Measurements from ENCODE around the gene ABCB7.
"Not testable (repeated sequence)": the region's sequence is repeated elsewhere in the genome, so short reads cannot be mapped to it uniquely, and the experiment has no call there.

ABCB7 gene

DNA sequence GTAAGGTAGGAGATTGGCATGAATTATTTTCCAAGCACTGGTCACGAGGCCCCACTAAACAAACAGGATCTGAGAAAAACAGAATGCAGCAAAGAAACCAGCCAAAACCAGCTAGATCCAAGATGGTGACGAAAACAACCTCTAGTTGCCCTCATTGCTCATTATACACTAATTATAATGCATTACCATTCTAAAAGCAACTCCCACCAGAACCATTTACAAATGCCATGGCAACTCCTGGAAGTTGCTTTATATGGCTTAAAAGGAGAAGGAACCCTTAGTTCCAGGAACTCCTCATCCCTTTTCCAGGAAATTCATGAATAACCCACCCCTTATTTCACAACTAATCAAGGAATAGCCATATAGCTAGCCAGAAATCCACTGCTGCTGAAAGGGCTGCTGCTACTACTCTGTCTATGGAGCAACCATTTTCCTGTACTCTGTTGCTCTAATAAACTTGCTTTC, 69.3 kb downstream of the ABCB7 start:
- DNase-seq: no peak

DNA sequence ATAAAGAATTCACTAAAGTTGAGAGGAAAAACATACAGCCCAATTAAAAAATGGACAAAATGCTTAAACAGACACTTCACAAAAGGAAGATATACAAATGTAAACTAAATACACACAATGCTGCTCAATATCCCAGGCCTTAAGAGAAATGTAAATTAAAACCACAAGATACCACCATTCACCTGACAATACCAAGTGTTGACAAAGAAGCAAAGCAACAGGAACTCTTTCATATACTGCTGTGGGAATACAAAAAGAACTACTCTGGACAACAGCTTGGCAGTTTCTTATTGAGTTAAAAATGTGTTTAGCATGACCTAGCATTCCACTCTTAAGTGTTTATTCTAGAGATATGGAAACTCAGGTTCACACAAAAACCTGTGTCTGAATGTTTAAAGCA, 71.3 kb downstream of the ABCB7 start:
- no peak for DNase-seq

DNA sequence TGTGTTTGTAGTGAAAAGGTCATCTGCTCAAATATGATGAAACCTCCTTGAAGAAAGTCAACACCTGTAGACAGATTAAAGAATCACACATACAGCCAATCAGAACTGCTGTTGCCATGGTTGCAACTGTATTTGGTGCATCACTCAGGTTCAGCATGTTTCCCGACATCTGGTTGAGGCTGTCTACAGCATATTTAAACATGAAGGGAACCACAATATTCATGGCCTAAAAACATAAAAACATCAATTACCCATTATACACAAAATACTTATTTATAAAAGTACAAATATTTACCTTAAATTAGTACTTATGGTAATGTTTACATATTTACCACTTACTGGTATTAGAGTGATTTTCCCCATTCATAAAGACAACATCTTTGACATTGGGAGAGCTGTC, 79.7 kb downstream of the ABCB7 start:
- DNase-seq: no peak

DNA sequence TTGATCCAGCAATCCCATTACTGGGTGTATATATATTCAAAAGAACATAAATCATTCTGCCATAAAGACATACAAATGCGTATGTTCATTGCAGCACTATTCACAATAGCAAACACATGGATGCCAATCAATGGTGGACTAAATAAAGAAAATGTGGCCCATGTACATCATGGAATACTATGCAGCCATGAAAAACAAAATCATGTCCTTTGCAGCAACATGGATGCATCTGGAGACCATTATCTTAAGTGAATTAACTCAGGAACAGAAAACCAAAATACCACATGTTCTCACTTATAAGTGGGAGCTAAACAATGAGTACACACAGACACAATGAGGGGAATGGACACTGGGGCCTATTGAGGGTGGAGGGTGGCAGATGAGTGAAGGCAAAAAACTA, 81.6 kb downstream of the ABCB7 start:
- DNase-seq: no peak

DNA sequence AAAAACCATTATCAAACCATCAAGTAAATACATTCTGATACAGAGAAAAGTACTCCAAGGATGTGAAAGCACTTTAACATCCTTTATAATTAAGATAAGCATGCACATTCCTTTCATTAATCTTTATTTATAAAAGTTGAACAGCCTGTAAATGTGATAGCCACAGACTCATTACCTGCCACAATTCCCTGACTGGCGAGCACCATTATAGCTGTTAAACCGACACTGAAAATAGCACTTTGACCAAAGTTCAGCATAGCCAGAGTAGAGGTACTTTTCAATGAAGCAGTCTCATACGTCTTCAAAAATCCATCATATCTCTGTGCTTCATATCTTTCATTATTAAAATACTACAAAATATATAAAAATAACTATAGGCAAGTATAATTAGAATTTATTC, 84.7 kb downstream of the ABCB7 start:
- no peak for DNase-seq

DNA sequence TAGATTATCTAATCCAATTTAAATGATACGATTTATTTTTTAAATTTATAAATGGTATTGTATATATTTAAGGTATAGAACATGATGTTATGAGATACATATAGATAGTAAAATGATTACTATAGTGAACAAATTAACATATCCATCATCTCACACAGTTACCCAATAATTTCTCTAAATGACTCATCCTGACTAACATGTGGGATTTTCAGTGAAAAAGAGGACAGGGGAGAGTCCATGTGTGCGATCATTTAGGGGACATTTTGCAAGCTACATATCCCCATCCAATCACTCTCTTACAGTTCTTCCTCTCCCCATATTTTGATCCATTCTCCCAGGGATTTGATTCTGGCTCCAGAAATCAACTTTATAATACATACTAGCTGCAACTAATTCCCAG, 88.2 kb downstream of the ABCB7 start:
- DNase-seq: no peak

DNA sequence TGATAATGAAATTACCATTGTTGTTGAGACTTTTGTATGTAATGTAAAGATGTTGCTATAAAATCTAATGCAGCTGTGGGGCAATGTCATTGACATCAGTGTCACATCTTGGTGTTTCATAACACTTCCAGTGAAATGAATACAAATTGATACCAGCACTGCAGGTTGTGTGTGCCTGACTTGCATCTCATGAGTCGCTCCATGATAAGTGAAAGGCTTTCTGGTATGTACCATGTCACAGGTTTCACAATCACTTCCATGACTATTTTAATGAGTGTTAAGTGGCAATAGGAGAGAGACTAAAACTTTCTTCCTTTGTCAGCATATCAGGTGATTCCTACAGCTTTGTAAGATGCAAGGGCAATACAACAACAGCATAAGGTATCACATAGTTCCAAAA, 94.4 kb downstream of the ABCB7 start:
- no peak for DNase-seq

DNA sequence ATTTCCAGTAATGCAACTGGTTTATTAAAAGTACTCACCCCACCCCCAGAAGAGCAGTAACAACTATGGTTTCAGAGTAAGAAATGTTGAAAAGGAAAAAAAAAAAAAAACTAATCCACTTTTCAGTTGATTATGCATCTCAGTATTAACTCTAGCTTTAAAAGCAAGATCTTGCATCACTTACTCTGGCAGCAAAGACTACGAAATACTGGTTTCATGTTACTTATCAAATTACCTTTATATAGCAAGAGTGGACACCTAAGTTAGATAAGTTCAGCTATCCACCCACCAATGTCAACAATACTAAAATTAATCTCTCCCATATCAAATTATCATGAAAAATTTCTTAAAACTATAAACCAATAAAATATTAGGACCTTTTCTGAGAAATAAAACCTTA, 105.0 kb downstream of the ABCB7 start:
- DNase-seq: no peak

DNA sequence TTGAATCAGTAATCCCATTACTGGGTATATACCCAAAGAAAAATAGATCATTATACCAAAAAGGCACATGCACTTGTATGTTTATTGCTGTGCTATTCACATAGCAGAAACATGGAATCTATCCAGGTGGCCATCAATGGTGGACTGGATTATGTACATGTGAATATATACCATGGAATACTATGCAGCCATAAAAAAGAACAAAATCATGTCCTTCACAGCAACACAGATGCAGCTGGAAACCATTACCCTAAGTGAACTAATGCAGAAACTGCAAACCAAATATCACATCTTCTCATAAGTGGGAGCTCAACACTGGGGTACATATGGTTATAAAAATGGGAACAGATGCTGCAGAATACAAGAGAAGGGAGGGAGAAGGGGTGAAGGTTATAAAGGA, 110.7 kb downstream of the ABCB7 start:
- DNase-seq: no peak

DNA sequence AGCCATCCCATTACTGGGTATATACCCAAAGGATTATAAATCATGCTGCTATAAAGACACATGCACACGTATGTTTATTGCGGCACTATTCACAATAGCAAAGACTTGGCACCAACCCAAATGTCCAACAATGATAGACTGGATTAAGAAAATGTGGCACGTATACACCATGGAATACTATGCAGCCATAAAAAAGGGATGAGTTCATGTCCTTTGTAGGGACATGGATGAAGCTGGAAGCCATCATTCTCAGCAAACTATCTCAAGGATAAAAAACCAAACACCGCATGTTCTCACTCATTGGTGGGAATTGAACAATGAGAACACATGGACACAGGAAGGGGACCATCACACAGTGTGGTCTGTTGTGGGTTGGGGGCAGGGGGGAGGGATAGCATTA, 111.9 kb downstream of the ABCB7 start:
- not testable (repeated sequence) for DNase-seq

DNA sequence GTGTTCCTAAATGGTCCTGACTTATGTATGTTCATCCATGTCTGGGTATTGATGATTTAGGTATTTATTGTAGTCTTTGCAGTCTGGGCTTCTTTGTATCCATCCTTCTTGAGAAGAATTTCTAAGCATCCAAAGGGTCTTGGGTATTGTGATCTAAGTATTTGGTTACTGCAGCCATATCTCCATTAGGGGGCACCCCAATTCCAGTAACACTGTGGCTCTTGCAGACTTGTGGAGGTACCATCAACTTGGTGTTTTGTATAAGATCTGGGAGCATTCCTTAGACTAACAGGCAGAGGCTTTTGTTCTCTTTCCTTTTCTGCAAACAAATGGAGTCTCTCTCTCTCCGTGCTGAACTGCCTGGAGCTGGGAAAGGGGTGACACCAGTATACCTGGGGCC, 117.2 kb downstream of the ABCB7 start:
- no peak for DNase-seq

Data from NCI-H446 treated with DMSO at 0.1 percent for 48 hours (cell line).